Suprapubic skin (tissue), 4 donors: Measurements from ENCODE around the gene WDR33. TPM values are rescaled to one million over a fixed set of nuclear protein-coding genes. Genes with fewer than 3 reads are reported as not detected.

Source experiments
- DNase-seq, 2 donors: peaks; one replicate each; pipeline ENCODE4 v3.0.0-alpha.2; 2019; ENCODE audit warnings: low spot score in 2 of 2
- H3K27ac ChIP-seq: fragments of 200-600 bp; sonication (generic); one replicate; pipeline ENCODE4 v1.5.1; 2019
- H3K27me3 ChIP-seq: fragments of 200-600 bp; sonication (generic); one replicate; pipeline ENCODE4 v1.5.1; 2019
- H3K36me3 ChIP-seq: fragments of 200-600 bp; sonication (generic); one replicate; pipeline ENCODE4 v1.5.1; 2019
- H3K4me1 ChIP-seq: fragments of 200-600 bp; sonication (generic); one replicate; pipeline ENCODE4 v1.5.1; 2019
- H3K4me3 ChIP-seq: fragments of 200-600 bp; sonication (generic); one replicate; pipeline ENCODE4 v1.5.1; 2019; ENCODE audit warnings: mild to moderate bottlenecking
- H3K9me3 ChIP-seq: fragments of 200-600 bp; sonication (generic); one replicate; pipeline ENCODE4 v1.5.1; 2019
- EP300 ChIP-seq: sonication (generic); formaldehyde crosslinking; IDR thresholded peaks from one replicate; pipeline ENCODE4 v1.6.1; 2017; ENCODE audit warnings: antibody characterized with exemption
- POLR2A ChIP-seq, 2 donors: fragments of 450-650 bp; IDR thresholded peaks; one replicate each; pipeline ENCODE4 v1.6.1; 2017; ENCODE audit warnings: antibody characterized with exemption in 2 of 2, mild to moderate bottlenecking in 2 of 2, moderate library complexity in 2 of 2
- POLR2AphosphoS5 ChIP-seq, 3 donors: sonication (generic); formaldehyde crosslinking; IDR thresholded peaks; one replicate each; pipeline ENCODE4 v1.6.1; 2017; ENCODE audit warnings: antibody characterized with exemption in 3 of 3
- WGBS: methylation state at CpG from one replicate; pipeline ENCODE4 v1.1.5; 2018; 5-methylcytosine and 5-hydroxymethylcytosine counted together
- total RNA-seq, 4 donors: library from RNA; depleted of rRNA; stranded (reverse); fragments of >200 nt; gene quantifications; one replicate each; pipeline ENCODE4 v1.1.0, GENCODE V29; 2016
- TF ChIP-seq, protein P1 (sequence below), 2 donors: fragments of 200-600 bp in 1 of 2; fragments of 450-650 bp in 1 of 2; sonication (generic) in 1 of 2; IDR thresholded peaks; one replicate each; pipeline ENCODE4 v1.5.1; 2016 to 2019; ENCODE audit warnings: antibody characterized with exemption in 2 of 2, mild to moderate bottlenecking in 1 of 2, moderate library complexity in 1 of 2

WDR33 gene
- total RNA-seq, 4 donors from 2014 or later = 31.9 to 85.8 (median 44.1) TPM

DNA sequence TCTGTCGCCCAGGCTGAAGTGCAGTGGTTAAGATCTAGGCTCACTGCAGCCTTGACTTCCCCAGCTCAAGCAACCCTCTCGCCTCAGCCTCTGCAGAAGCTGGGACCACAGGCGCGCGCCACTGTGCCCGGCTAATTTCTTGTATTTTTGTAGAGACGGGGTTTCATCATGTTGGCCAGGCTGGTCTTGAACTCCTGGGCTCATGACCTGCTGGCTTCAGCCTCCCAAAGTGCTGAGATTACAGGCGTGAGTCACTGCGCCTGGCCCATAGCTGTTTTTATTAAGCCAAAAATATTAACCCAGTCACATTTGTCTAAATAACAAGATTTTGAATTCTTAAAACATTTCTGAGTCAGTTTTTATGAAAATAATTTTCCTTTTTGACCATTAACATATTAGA is 116.0 kb downstream of the WDR33 start:
- TF ChIP-seq POLR2AphosphoS5 (IDR thresholded peaks at IDR 0.05) = no peak
- TF ChIP-seq, protein P1, sequence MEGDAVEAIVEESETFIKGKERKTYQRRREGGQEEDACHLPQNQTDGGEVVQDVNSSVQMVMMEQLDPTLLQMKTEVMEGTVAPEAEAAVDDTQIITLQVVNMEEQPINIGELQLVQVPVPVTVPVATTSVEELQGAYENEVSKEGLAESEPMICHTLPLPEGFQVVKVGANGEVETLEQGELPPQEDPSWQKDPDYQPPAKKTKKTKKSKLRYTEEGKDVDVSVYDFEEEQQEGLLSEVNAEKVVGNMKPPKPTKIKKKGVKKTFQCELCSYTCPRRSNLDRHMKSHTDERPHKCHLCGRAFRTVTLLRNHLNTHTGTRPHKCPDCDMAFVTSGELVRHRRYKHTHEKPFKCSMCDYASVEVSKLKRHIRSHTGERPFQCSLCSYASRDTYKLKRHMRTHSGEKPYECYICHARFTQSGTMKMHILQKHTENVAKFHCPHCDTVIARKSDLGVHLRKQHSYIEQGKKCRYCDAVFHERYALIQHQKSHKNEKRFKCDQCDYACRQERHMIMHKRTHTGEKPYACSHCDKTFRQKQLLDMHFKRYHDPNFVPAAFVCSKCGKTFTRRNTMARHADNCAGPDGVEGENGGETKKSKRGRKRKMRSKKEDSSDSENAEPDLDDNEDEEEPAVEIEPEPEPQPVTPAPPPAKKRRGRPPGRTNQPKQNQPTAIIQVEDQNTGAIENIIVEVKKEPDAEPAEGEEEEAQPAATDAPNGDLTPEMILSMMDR (IDR thresholded peaks at IDR 0.05) = no peak
- TF ChIP-seq POLR2A (IDR thresholded peaks at IDR 0.05) = no peak
- TF ChIP-seq EP300 = no peak
- H3K4me1 ChIP-seq = peaks cover 6% of the 10 kb centered on the region
- 88% methylated on average over 9 of the region's 9 CpGs for WGBS
- no peaks in the 10 kb centered on the region for H3K9me3 ChIP-seq
- H3K36me3 ChIP-seq = no peaks in the 10 kb centered on the region
- H3K27ac ChIP-seq = no peak overlapping the region
- no peaks in the 10 kb centered on the region for H3K27me3 ChIP-seq
- H3K4me3 ChIP-seq = peak overlapping the region; percentile 40
- peak in 1 of 2 donors; percentile 51 for DNase-seq

DNA sequence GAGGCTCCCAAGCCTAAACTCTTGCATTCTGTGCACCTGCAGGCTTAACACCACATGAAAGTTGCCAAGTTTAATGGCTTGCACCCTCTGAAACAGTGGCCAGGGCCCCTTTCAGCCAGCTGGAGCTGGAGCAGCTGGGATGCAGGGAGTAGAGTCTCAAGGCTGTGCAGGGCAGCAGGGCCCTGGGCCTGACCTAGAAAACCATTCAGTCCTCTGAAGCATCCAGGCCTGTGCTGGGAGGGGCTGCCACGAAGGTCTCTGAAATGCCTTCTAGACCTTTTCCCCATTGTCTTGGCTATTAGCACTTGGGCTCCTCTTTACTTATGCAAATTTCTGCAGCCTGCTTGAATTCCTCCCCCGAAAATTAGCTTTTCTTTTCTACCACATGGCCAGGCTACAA is 120.3 kb downstream of the WDR33 start:
- WGBS = 80% methylated on average over 2 of the region's 2 CpGs
- Histone ChIP-seq H3K4me3 (no peak overlapping the region), H3K36me3 (no peaks in the 10 kb centered on the region), H3K27me3 (no peaks in the 10 kb centered on the region), H3K4me1 (peaks cover 5% of the 10 kb centered on the region), H3K9me3 (peaks cover 4% of the 10 kb centered on the region), H3K27ac (no peak overlapping the region)
- TF ChIP-seq EP300 (no peak), POLR2AphosphoS5 (IDR thresholded peaks at IDR 0.05) (no peak), POLR2A (IDR thresholded peaks at IDR 0.05) (no peak)
- TF ChIP-seq, protein P1 (IDR thresholded peaks at IDR 0.05) = no peak
- peak in 1 of 2 donors; percentile 30 for DNase-seq

DNA sequence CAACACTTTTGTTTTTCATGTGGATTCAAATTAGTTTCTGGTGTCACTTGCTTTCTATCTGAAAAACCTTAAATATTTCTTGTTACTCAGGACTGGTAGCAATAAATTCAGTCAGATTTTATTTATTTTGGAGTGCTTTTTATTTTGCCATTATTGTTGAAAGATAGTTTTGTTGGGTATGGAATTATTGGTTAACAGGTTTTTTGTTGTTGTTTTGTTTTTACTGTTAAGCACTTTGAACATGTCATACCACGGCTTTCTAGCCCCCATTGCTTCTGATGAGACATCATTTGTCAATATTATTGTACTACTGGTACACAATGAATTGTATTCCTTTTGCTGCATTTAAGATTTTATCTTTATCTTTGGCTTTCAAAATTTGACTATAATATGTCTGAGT is 122.6 kb downstream of the WDR33 start:
- no peaks in the 10 kb centered on the region for H3K27me3 ChIP-seq
- no peaks in the 10 kb centered on the region for H3K36me3 ChIP-seq
- WGBS = 94% methylated on average over 1 of the region's 1 CpG
- no peak overlapping the region for H3K27ac ChIP-seq
- peaks cover 4% of the 10 kb centered on the region for H3K9me3 ChIP-seq
- no peak for DNase-seq
- TF ChIP-seq POLR2A (IDR thresholded peaks at IDR 0.05) = no peak
- H3K4me1 ChIP-seq = no peaks in the 10 kb centered on the region
- no peak overlapping the region for H3K4me3 ChIP-seq

DNA sequence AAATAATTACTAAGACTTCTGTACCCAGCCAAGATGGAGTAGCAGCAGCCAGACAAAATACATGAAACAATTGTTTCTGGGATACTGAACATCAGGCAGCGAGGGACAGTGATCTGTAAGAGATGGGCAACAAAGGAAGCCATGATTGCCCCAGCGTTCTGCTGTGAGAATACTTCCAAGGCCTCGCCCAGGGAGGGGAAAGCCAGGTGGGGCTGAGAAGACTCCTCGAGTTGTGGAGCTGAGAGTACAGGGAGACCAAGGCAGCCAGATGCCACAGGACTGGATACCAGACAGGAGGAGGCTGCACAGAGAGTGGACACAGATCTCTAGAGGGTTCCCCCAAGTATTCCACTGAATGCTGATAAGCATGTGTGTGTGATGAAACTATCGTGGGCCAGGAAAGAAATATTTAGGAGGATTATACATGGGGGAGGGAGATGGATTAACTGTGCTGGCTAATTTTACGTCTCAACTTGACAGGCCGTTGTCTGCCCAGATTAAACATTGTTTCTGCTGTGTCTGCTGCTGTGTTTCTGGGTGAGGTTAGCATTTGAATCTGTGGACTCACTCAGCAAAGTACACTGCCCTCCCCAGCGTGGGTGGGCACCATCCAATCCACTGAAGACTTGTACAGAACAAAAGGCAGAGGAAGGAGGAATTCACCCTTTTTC is 125.4 kb downstream of the WDR33 start:
- no peaks in the 10 kb centered on the region for H3K4me1 ChIP-seq
- TF ChIP-seq POLR2A (IDR thresholded peaks at IDR 0.05) (no peak), POLR2AphosphoS5 (IDR thresholded peaks at IDR 0.05) (no peak), EP300 (no peak)
- TF ChIP-seq, protein P1 (IDR thresholded peaks at IDR 0.05) = no peak
- 70% methylated on average over 8 of the region's 8 CpGs for WGBS
- H3K27ac ChIP-seq = no peak overlapping the region
- H3K27me3 ChIP-seq = no peaks in the 10 kb centered on the region
- DNase-seq = peak in 1 of 2 donors; percentile 36
- no peak overlapping the region for H3K4me3 ChIP-seq
- no peaks in the 10 kb centered on the region for H3K36me3 ChIP-seq
- peaks cover 4% of the 10 kb centered on the region for H3K9me3 ChIP-seq

DNA sequence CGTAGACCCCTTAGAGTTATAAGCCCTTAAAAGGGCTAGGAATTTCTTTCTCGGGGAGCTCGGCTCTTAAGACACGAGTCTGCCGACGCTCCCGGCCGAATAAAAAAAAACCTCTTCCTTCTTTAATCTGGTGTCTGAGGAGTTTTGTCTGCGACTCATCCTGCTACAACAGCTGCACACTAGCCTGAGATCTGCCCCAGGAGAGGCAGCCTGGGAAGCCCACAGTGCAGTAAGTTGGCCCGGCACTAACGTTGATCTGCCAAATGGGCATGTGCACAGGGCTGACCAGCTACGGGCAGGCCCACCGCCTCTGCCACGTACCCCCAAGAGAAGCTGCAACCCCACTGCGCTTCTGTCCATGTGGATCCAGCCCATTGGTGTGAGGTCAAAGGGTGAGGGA is 127.2 kb downstream of the WDR33 start:
- no peaks in the 10 kb centered on the region for H3K36me3 ChIP-seq
- DNase-seq = peak in 1 of 2 donors; percentile 22
- H3K9me3 ChIP-seq = peaks cover 4% of the 10 kb centered on the region
- no peaks in the 10 kb centered on the region for H3K27me3 ChIP-seq
- H3K4me1 ChIP-seq = no peaks in the 10 kb centered on the region
- TF ChIP-seq POLR2AphosphoS5 (IDR thresholded peaks at IDR 0.05) (no peak), EP300 (no peak), POLR2A (IDR thresholded peaks at IDR 0.05) (no peak)
- TF ChIP-seq, protein P1 (IDR thresholded peaks at IDR 0.05) = no peak
- H3K4me3 ChIP-seq = no peak overlapping the region
- no peak overlapping the region for H3K27ac ChIP-seq
- 81% methylated on average over 14 of the region's 15 CpGs for WGBS

DNA sequence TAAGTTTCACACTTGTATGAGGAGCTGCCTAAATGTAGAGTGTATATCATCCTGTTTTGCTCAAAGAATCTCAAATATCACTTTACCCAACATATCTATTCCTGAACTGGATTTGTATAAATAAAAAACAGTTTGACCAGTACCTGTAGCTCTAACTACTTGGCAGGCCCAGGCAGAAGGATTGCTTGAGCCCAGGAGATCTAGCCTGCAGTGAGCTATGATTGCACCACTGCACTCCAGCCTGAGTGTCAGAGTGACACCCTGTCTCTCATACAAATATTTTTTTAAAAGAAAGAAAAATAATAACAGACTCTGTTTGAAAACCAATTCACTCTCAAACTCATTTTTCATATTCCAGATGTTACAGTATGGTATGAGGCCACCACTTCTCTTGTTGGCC is 127.9 kb downstream of the WDR33 start:
- peak in 1 of 2 donors; percentile 15 for DNase-seq
- H3K4me1 ChIP-seq = no peaks in the 10 kb centered on the region

More for the DNA sequence above, 127.9 kb downstream of the WDR33 start:
- Histone ChIP-seq H3K4me3 (no peak overlapping the region), H3K9me3 (peaks cover 1% of the 10 kb centered on the region), H3K36me3 (no peaks in the 10 kb centered on the region), H3K27ac (no peak overlapping the region), H3K27me3 (no peaks in the 10 kb centered on the region)
- TF ChIP-seq POLR2AphosphoS5 (IDR thresholded peaks at IDR 0.05) (no peak), EP300 (no peak), POLR2A (IDR thresholded peaks at IDR 0.05) (no peak)
- TF ChIP-seq, protein P1 (IDR thresholded peaks at IDR 0.05) = no peak
